ENCODE measurements around the gene RDM1.

- TF ChIP-seq, protein P1, sequence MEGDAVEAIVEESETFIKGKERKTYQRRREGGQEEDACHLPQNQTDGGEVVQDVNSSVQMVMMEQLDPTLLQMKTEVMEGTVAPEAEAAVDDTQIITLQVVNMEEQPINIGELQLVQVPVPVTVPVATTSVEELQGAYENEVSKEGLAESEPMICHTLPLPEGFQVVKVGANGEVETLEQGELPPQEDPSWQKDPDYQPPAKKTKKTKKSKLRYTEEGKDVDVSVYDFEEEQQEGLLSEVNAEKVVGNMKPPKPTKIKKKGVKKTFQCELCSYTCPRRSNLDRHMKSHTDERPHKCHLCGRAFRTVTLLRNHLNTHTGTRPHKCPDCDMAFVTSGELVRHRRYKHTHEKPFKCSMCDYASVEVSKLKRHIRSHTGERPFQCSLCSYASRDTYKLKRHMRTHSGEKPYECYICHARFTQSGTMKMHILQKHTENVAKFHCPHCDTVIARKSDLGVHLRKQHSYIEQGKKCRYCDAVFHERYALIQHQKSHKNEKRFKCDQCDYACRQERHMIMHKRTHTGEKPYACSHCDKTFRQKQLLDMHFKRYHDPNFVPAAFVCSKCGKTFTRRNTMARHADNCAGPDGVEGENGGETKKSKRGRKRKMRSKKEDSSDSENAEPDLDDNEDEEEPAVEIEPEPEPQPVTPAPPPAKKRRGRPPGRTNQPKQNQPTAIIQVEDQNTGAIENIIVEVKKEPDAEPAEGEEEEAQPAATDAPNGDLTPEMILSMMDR (IDR thresholded peaks at IDR 0.05) = no peak
- no peak for TF ChIP-seq POLR2A (IDR thresholded peaks at IDR 0.05)
Observed at GRCh38 chr17:35949401-35949800, 18.8 kb upstream of the RDM1 start.

Measured in vagina (tissue), 2 donors.